ENCODE data around the gene ETNK1. TPM values are rescaled to one million over a fixed set of nuclear protein-coding genes. Genes with fewer than 3 reads are reported as not detected.
A peak's percentile ranks its signal among the peaks of the same experiment; 100 is the strongest.
"Not testable (repeated sequence)": the region's sequence is repeated elsewhere in the genome, so short reads cannot be mapped to it uniquely, and the experiment has no call there.

The ETNK1 gene, protein sequence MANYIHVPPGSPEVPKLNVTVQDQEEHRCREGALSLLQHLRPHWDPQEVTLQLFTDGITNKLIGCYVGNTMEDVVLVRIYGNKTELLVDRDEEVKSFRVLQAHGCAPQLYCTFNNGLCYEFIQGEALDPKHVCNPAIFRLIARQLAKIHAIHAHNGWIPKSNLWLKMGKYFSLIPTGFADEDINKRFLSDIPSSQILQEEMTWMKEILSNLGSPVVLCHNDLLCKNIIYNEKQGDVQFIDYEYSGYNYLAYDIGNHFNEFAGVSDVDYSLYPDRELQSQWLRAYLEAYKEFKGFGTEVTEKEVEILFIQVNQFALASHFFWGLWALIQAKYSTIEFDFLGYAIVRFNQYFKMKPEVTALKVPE
- 10 to 100 TPM; 38.6 to 62.1 TPM for total RNA-seq

DNA sequence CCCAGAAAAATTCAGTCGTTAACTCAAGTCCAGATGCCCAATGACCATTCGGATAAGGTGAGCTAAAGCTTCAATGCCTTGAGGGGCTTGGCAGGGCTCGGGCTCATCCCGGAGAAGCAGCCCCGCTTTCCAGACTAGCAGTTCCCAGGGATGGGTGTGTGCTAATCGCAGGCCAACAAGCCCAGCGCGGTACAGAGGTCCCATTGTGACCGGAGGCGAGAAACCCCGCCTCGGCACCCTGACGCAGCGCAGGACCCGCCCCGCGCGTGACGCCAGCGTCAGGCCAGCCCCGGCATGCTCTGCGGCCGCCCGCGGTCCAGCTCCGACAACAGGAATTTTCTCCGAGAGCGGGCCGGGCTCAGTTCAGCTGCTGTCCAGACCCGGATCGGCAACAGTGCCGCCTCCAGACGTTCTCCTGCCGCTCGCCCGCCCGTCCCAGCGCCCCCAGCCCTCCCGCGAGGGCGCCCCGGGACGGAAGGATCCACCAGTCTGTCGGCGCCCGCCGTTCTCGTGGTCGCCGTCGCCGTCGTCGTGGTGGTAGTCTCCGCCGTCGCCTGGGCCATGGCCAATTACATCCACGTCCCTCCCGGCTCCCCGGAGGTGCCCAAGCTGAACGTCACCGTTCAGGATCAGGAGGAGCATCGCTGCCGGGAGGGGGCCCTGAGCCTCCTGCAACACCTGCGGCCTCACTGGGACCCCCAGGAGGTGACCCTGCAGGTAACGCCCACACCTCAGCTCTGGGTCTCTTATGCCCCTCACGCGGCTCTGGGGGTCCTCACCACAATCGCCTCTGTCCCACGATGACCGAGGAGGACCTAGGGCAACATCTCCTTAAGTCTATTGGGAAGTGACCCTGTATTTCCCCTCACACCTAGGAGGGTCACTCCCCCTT lies at the start of gene ETNK1:
TSS of gene ETNK1 (plus strand) at position 302 of the 892 bp plus-strand sequence. CDS start at position 562, 260 bp downstream.
- Mint-ChIP-seq H3K36me3 (ENCODE audit: low read depth) (peaks cover 12% of the 10 kb centered on the region), H3K9me3 (ENCODE audit: low read depth) (no peaks in the 10 kb centered on the region), H3K4me3 (peak within 1 kb of the TSS; percentile 96), H3K27me3 (peaks cover 4% of the 10 kb centered on the region), H3K27ac (peak within 1 kb of the TSS; percentile 98), H3K4me1 (peaks cover 32% of the 10 kb centered on the region)
- ATAC-seq (peak; percentile 98), DNase-seq (peak; percentile 92)
- ChIA-PET CTCF (interaction anchor here (0.6 to 1.6 kb wide), 6 partner anchors 8 to 96 kb away, joined by 3 to 7 read pairs (median 3); no protein-coding TSS in a partner anchor), POLR2A (interaction anchor here (1.0 to 1.2 kb wide), 2 partner anchors 33 to 81 kb away, joined by 3 to 5 read pairs; partner anchors contain the start of gene C2CD5)
- intact Hi-C loops (cut with DNase I, micrococcal nuclease) = loop anchor here (1.0 to 10.0 kb wide), 5 partner anchors 33 to 1168 kb away; partner anchors contain the start of genes C2CD5 (in 2 of the 2) and CMAS (in 2 of the 2)

DNA sequence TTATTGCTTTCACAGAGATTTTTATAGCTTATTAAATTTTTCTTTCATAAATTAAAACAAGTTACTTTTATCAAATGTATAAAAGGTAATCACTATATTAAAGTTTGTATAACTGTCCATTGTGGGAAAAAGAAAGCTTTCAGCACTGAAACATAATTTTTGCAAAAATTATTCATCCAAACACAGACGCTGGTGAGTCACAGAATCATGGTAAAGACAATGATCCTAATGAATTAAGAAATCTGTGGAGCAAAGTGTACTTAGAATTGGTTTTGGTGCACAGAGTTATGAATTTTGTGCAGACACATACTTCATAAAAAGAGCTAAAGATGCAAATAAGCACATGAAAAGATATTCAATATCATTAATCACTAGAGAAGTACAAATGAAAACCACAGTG lies 48.9 kb upstream of the ETNK1 start:
- H3K27ac Mint-ChIP-seq = no peak overlapping the region
- H3K4me1 Mint-ChIP-seq = no peaks in the 10 kb centered on the region
- H3K36me3 Mint-ChIP-seq (ENCODE audit: low read depth) = no peaks in the 10 kb centered on the region
- ATAC-seq = no peak
- DNase-seq = no peak
- POLR2A ChIA-PET = no interaction called here
- no peaks in the 10 kb centered on the region for H3K9me3 Mint-ChIP-seq (ENCODE audit: low read depth)
- H3K4me3 Mint-ChIP-seq = no peak overlapping the region
- intact Hi-C loops (cut with DNase I, micrococcal nuclease) = no loop called here
- H3K27me3 Mint-ChIP-seq = no peaks in the 10 kb centered on the region
- CTCF ChIA-PET = interaction anchor here (0.7 kb wide), 1 partner anchor 76 kb away, joined by 3 read pairs; no protein-coding TSS in a partner anchor

DNA sequence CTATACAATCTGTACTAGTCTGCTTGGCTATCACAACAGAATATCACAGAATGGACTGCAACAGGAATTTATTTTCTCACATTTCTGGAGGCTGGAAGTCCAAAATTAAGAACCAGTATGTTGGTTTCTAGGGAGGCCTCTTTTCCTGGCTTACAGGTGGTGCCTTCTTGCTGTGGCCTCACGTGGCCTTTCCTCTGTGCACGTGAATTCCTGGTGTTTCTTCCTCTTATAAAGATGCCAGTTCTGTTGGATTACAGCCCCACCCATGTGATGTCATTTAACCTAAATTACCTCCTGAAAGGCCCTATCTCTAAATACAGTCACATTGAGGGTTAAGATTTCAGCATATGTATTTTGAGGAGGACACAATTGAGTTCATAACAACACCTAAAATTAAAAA lies 48.5 kb upstream of the ETNK1 start:
- CTCF ChIA-PET = interaction anchor here (0.7 kb wide), 1 partner anchor 76 kb away, joined by 3 read pairs; no protein-coding TSS in a partner anchor
- DNase-seq (no peak), ATAC-seq (no peak)
- Mint-ChIP-seq H3K36me3 (ENCODE audit: low read depth) (no peaks in the 10 kb centered on the region), H3K4me3 (no peak overlapping the region), H3K4me1 (no peaks in the 10 kb centered on the region), H3K9me3 (ENCODE audit: low read depth) (no peaks in the 10 kb centered on the region), H3K27me3 (no peaks in the 10 kb centered on the region), H3K27ac (no peak overlapping the region)
- intact Hi-C loops (cut with DNase I, micrococcal nuclease) = no loop called here
- POLR2A ChIA-PET = no interaction called here

DNA sequence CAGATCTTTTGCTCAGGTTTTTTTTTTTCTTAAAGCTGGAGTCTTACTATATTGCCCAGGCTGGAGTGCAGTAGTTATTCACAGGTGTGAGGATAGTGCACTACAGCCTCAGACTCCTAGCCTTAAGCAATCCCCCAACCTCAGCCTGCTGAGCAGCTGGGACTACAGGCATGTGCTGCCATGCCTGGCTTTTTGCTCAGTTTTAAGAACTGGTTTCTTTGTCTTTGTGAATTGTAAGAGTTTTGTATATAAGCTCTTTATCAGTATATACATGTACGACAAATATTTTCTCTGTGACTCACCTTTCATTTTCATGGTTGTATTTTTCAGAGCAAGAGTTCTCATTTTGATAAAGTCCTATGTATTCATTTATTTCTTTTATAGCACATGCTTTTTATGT lies 47.3 kb upstream of the ETNK1 start:
- H3K9me3 Mint-ChIP-seq (ENCODE audit: low read depth) = no peaks in the 10 kb centered on the region
- no peaks in the 10 kb centered on the region for H3K27me3 Mint-ChIP-seq
- CTCF ChIA-PET = interaction anchor here (1.0 kb wide), 1 partner anchor 10 kb away, joined by 4 read pairs; no protein-coding TSS in a partner anchor
- no peaks in the 10 kb centered on the region for H3K36me3 Mint-ChIP-seq (ENCODE audit: low read depth)
- POLR2A ChIA-PET = no interaction called here
- intact Hi-C loops (cut with DNase I, micrococcal nuclease) = no loop called here
- no peak overlapping the region for H3K4me3 Mint-ChIP-seq
- DNase-seq (no peak), ATAC-seq (no peak)
- no peaks in the 10 kb centered on the region for H3K4me1 Mint-ChIP-seq
- no peak overlapping the region for H3K27ac Mint-ChIP-seq

DNA sequence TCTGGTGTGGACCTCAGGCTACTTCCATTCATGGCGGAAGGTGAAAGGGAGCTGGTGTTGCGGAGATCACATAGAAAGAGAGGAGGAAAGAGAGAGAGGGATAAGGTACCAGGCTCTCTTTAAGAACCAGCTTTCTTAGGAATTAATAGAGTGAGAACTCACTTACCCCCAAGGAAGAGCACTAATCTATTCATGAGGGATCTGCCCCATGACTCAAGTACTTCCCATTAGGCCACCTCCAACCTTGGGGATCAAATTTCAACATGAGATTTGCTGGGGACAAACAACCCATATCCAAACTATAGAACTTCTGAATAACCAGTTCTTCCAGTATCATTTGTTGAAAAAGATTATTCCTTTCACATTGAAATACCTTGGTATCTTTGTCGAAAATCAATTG lies 46.6 kb upstream of the ETNK1 start:
- CTCF ChIA-PET = no interaction called here
- DNase-seq = no peak
- H3K4me1 Mint-ChIP-seq = no peaks in the 10 kb centered on the region
- no peaks in the 10 kb centered on the region for H3K36me3 Mint-ChIP-seq (ENCODE audit: low read depth)
- ATAC-seq = no peak
- POLR2A ChIA-PET = no interaction called here
- H3K27me3 Mint-ChIP-seq = no peaks in the 10 kb centered on the region
- H3K4me3 Mint-ChIP-seq = no peak overlapping the region
- intact Hi-C loops (cut with DNase I, micrococcal nuclease) = no loop called here
- no peaks in the 10 kb centered on the region for H3K9me3 Mint-ChIP-seq (ENCODE audit: low read depth)
- no peak overlapping the region for H3K27ac Mint-ChIP-seq

DNA sequence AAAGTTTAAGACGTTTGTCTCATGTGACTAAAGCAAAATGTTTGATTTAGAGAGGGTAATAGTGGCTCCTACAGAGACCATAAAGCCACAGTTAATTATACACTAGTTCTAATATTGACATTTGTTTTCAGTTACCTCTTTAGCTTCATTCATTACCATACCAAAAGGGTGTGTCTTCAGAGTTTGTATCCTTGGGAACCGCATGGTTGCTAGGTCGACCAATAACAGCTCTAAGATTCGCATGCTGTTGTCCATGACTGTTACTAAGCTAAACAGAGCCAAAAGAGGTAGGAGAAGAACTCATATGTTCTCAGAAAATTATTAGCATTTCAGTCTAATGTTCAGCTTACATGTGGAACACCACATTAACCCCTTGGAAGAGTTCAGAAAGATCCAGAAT lies 36.2 kb upstream of the ETNK1 start:
- Mint-ChIP-seq H3K4me3 (no peak overlapping the region), H3K4me1 (no peaks in the 10 kb centered on the region), H3K9me3 (ENCODE audit: low read depth) (no peaks in the 10 kb centered on the region), H3K27me3 (peaks cover 2% of the 10 kb centered on the region), H3K36me3 (ENCODE audit: low read depth) (no peaks in the 10 kb centered on the region), H3K27ac (no peak overlapping the region)
- ATAC-seq = no peak
- intact Hi-C loops (cut with DNase I, micrococcal nuclease) = no loop called here
- ChIA-PET CTCF (no interaction called here), POLR2A (no interaction called here)
- DNase-seq = no peak

DNA sequence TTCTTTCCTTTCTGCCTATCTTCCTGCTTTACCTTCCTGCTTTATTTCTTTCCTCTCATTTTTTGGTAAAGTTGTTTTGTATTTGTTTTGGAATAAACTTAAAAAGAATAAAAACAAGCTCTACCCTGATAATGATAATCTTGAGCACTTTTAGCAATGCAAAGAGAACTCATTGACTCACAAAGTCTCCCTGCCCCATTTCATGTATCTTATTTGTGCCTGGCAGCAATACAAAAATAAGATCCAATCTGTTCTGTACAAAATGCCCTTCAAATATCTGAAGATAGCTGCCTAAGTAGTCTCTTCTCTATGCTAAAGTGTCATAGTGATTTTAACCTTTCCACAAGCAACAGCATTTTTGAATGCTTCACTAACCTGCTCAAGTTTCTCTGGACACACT lies 31.1 kb upstream of the ETNK1 start:
- POLR2A ChIA-PET = no interaction called here
- ATAC-seq (no peak), DNase-seq (no peak)
- Mint-ChIP-seq H3K9me3 (ENCODE audit: low read depth) (no peaks in the 10 kb centered on the region), H3K4me3 (no peak overlapping the region), H3K36me3 (ENCODE audit: low read depth) (no peaks in the 10 kb centered on the region), H3K4me1 (peaks cover 4% of the 10 kb centered on the region), H3K27ac (no peak overlapping the region), H3K27me3 (no peaks in the 10 kb centered on the region)
- CTCF ChIA-PET = interaction anchor here (1.3 kb wide), 1 partner anchor 27 kb away, joined by 4 read pairs; no protein-coding TSS in a partner anchor
- intact Hi-C loops (cut with DNase I, micrococcal nuclease) = no loop called here

DNA sequence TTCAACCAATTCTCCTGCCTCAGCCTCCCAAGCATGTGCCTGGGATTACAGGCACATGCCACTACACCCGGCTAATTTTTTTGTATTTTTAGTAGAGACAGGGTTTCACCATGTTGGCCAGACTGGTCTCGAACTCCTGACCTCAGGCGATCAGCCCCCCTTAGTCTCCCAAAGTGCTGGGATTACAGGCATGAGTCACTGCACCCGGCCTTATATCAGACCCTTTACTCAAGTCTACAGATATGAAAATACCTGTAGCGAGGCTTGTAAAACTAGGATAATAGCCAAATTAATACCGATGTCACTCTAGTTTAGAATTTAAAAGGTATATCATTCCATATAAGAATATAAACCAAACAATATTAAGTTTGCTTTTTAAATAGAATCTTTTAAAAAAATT lies 27.4 kb upstream of the ETNK1 start:
- H3K9me3 Mint-ChIP-seq (ENCODE audit: low read depth); POLR2A ChIA-PET; ATAC-seq; H3K36me3 Mint-ChIP-seq (ENCODE audit: low read depth); H3K27me3 Mint-ChIP-seq; H3K27ac Mint-ChIP-seq; DNase-seq; H3K4me3 Mint-ChIP-seq; CTCF ChIA-PET; intact Hi-C loops (cut with DNase I, micrococcal nuclease); H3K4me1 Mint-ChIP-seq: not testable (repeated sequence)

DNA sequence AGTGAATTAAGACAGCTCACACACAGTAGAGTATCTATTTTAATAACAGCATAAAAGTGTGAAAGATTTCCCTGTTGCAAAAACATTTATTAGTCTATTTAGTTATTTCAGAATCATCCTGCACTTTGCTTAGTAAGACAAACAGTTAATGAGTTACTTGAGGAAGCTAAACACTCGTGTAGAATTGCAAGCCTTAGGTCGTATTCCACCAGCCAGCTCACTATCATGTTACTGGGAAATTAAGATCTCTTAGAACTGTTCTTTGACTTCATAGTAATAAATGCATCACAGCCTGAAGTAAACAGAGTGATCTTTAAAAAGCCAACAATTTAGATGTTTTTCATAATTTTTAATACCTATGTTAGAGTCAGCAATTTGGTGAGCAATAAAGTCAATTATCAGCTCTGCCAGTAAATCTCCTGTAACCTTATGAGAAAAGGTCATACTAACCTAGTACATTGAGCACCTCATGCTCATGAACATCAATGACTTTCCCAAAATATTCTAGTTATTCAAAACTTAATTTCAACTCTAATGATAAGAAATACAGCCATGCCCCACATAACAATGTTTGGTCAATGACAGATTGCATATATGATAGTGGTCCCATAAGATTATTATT lies 26.7 kb upstream of the ETNK1 start:
- ChIA-PET POLR2A (no interaction called here), CTCF (no interaction called here)
- no peak overlapping the region for H3K27ac Mint-ChIP-seq
- no peaks in the 10 kb centered on the region for H3K9me3 Mint-ChIP-seq (ENCODE audit: low read depth)
- H3K4me3 Mint-ChIP-seq = no peak overlapping the region
- DNase-seq (no peak), ATAC-seq (no peak)
- H3K4me1 Mint-ChIP-seq = peaks cover 4% of the 10 kb centered on the region
- no peaks in the 10 kb centered on the region for H3K36me3 Mint-ChIP-seq (ENCODE audit: low read depth)
- no peaks in the 10 kb centered on the region for H3K27me3 Mint-ChIP-seq
- intact Hi-C loops (cut with DNase I, micrococcal nuclease) = no loop called here

DNA sequence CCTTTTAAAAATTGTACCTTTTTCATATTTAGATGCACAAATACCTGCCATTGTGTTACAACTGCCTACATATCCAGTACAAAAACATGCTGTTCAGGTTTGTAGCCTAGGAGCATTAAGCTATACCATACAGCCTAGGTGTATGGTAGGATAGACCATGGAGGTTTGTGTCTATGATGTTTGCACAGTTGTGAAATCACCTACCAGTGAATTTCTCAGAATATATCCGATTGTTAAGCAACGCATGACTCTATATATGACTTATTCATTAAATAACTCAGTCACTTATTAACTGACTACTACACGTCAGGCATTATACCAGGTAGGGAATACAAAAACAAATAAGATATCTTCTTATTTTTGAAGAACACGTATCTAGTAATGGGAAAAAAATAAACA lies 26.2 kb upstream of the ETNK1 start:
- no peak for ATAC-seq
- ChIA-PET POLR2A (no interaction called here), CTCF (no interaction called here)
- Mint-ChIP-seq H3K27ac (no peak overlapping the region), H3K9me3 (ENCODE audit: low read depth) (no peaks in the 10 kb centered on the region), H3K4me1 (peaks cover 4% of the 10 kb centered on the region), H3K27me3 (no peaks in the 10 kb centered on the region), H3K4me3 (no peak overlapping the region), H3K36me3 (ENCODE audit: low read depth) (no peaks in the 10 kb centered on the region)
- intact Hi-C loops (cut with DNase I, micrococcal nuclease) = no loop called here
- no peak for DNase-seq

DNA sequence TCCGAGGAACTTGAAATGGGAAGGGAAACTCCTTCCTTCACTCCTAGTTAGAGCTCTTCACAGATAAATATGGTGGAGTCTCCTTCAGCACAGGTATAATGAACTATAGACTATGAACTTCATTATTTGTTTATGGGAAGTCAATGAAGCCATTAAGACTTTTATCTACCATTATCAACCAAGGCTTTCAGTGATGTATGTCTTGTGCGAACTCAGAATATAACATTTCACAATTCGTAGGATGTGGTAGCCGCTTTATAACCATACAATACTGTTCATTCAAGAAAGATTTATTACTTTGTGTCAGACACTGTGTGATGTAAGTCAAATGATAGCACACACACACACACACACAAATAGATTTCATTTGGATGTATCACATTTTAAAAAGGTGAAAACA lies 24.8 kb upstream of the ETNK1 start:
- Mint-ChIP-seq H3K4me1 (peaks cover 4% of the 10 kb centered on the region), H3K4me3 (no peak overlapping the region), H3K36me3 (ENCODE audit: low read depth) (no peaks in the 10 kb centered on the region), H3K27me3 (no peaks in the 10 kb centered on the region), H3K27ac (no peak overlapping the region), H3K9me3 (ENCODE audit: low read depth) (no peaks in the 10 kb centered on the region)
- ATAC-seq (no peak), DNase-seq (no peak)
- CTCF ChIA-PET = interaction anchor here (0.6 kb wide), 1 partner anchor 39 kb away, joined by 3 read pairs; no protein-coding TSS in a partner anchor
- POLR2A ChIA-PET = no interaction called here
- intact Hi-C loops (cut with DNase I, micrococcal nuclease) = no loop called here
